C4-2B (cell line): ENCODE data around the gene FAM209B.

ENCODE experiments used
- CTCF ChIP-seq: fragments of 450-650 bp; conservative IDR thresholded peaks from 2 replicates; pipeline ENCODE4 v1.5.1; 2017; ENCODE audit warnings: mild to moderate bottlenecking
- ZFX ChIP-seq: fragments of 450-650 bp; IDR thresholded peaks from 2 replicates; pipeline ENCODE4 v1.6.1; 2017

GRCh38 chr20:56504373-56505005, 28.6 kb upstream of the FAM209B start:
- TF ChIP-seq ZFX: no peak
- TF ChIP-seq CTCF: peak; percentile 69
